CD4-positive, alpha-beta T cell treated with Interferon alpha-2 for 1 hour (primary cell): Measurements from ENCODE around the gene EPB41.
"Not testable (repeated sequence)": the region's sequence is repeated elsewhere in the genome, so short reads cannot be mapped to it uniquely, and the experiment has no call there.

Experiments used
- DNase-seq, 2 donors: peaks; one replicate each; pipeline ENCODE4 v3.0.0-alpha.2; 2020 to 2022

The EPB41 gene

DNA sequence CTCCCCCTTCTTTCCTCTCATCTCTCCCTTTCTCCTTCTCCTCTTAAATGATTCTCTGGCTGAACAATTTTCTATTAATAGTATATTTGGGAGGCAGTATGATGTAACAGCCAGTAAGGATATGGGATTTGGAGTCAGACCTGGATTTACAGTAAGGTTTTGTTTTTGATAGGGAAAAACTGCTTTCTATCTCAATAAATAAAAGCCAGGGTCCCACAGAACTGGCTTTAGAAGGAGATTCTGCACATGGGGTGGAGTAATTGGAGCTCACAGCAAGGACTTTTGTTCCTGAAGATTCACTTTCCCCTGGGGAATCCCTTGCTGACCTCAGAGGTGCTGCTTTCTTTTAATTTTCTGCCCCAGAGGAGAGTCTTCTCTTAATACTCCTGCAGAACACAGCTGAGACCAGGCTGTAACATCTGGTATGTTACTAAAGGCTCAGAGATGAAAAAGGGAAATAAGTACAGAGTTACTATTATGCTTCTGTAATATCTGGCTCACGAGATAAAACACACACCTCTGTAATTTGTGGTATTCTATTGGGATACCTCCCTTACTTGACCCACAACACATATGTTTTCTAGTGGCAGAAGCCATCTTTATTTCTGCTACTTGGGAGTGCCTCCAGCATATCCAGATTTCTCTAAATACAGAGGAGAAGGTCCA, 13.4 kb downstream of the EPB41 start:
- DNase-seq, result no peak

DNA sequence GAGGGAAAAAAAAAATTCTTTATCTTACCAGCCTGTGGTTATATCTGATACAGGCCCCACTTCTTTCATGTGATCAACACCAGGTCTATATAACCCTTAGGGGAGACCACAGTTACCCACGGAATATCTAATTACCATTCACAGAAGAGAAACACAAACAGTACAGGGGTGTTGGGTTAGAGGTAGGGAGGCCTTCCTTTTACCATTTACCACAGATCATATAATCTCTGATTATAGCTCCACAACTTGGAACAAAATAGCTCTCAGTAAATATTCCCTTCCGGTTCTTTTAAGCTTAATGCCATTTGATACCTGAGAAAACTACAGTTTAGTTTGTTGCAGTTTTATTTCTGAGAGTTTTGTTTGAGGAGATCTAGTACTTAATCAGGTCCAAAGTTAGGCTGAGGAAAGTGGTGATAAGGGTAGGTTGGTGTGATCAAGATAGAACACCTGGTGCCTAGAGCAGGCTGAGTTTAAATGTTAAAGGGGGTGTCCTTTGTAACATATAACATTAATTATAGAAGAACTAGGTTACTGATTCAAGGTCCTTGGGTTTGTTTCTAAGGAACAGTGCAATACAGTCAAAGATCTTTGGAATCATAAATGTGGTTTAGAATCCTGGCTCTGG, 14.1 kb downstream of the EPB41 start:
- peak in 1 of 2 donors; percentile 40 for DNase-seq

DNA sequence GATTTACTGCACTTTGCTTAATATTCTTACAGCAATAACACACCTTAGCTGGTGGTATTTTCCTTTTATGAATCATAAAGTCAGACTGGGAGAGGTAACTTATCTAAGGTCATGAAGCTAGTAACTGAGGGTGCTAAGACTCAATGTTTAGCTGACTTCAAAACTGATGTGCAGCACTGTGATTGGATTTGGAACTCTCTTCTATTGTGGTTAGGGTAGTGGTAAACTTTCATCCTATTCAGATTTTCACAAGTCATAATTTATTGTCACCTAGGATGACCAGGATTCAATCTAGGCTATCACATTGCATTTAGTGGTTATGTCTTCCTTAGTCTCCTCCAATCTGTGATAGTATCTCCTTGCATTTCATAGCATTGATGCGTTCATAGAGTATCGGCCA, 18.9 kb downstream of the EPB41 start:
- DNase-seq, result peak in 1 of 2 donors; percentile 16

DNA sequence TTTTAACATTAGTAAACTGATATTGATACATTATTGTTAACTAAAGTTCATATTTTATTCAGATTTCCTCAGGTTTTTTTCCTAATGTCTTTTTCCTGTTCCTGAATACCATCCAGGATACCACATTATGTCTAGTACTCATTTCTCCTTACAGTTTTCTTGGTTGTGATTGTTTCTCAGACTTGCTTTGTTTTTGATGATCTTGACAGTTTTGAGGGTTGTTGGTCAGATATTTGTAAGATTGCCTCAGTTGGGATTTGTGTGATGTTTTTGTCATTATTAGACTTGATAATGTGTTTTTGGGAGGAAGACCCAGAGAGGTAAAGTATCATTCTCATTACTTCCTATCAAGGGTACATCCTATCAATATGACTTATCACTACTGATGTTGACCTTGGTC, 19.5 kb downstream of the EPB41 start:
- DNase-seq, result no peak

- no peak for DNase-seq
These were observed 20.3 kb downstream of the EPB41 start for GRCh38 chr1:28934676-28935075.

DNA sequence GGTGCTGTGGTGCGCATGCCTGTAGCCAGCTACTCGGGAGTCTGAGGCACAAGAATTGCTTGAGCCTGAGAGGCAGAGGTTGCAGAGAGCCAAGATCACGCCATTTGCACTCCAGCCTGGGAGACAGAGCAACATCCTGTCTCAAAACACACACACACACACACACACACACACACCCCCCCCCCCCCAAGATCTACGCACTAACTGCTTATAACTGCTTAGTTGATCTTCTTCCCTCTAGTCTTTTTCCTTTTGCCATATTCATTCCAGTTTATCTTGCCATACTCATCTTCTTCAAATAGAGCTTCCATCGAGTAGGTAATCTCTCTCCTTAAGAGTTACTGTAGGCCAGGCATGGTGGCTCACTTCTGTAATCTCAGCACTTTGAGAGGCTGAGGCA, 20.9 kb downstream of the EPB41 start:
- no peak for DNase-seq

GRCh38 chr1:28936094-28936493, 21.7 kb downstream of the EPB41 start:
- no peak for DNase-seq

GRCh38 chr1:28936528-28936927, 22.2 kb downstream of the EPB41 start:
- DNase-seq, result no peak

DNA sequence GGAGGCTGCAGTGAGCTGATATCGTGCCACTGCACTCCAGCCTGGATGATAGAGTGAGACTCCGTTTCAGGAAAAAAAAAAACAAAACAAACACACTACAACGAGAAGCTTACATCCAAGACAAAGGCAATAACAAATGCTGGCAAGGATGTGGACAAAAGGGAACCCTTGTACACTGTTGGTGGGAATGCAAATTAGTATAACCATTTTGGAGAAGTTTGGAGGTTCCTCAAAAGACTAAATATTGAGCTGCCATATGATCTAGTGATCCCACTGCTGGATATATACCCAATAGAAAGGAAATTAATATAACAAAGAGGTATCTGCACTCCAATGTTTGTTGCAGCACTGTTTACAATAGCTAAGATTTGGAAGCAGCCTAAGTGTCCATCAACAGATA, 29.2 kb downstream of the EPB41 start:
- DNase-seq, result not testable (repeated sequence)

- DNase-seq, result no peak
These were observed 35.6 kb downstream of the EPB41 start for GRCh38 chr1:28950006-28950405.

GRCh38 chr1:28950449-28950848, 36.1 kb downstream of the EPB41 start:
- no peak for DNase-seq

DNA sequence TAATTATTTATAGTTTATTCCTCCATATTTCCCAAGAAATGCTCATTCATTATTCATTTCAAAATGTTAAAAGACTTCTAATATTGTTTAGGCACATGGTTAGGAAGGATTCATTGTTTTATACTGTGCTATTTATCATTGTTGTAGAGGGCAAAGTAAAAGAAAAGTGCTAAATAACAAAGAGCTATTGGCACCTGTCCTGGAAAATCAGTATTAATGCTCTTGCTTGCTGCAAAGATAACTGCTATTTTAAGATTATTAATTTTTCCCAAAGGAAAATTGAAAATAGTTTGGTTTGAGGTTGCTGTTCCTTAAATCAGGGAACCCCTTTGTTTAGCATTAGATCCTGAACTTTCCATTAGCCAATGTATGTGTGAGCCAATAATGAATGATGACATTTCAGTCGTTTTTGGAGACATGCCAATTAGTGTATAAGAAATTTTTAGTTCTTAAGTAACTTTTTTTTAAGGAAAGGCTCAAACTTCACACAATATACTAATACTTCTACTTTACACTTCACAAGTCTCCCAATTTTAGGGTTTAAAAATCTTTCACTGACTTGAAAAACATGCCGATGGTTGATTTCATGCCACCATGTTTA, 39.9 kb downstream of the EPB41 start:
- DNase-seq, result no peak

GRCh38 chr1:28956038-28956464, 41.7 kb downstream of the EPB41 start:
- DNase-seq, result no peak

DNA sequence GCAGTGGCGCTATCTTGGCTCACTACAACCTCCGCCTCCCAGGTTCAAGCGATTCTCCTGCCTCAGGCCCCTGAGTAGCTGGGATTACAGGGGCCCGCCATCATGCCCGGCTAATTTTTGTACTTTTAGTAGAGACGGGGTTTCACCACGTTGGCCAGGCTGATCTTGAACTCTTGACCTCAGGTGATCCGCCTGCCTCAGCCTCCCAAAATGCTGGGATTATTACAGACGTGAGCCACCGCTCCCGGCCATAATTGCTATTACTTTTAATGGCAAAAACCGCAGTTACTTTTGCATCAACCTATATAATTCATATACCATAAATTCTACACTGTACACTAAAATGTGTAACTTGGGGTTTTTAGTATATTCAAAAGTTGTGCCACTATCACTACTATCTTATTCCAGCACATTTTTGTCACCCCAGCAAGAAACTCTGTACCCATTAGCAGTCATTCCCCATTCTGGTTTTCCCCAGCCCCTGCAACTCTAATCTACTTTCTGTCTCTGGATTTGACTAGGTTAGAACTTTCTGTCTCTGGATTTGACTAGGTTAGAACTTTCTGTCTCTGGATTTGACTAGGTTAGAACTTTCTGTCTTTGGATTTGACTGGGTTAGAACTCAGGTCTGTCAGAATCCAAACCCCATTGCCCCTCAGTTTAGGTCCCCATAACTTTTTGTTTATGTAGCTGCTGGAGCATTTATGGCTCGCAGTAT, 47.9 kb downstream of the EPB41 start:
- DNase-seq, result not testable (repeated sequence)

DNA sequence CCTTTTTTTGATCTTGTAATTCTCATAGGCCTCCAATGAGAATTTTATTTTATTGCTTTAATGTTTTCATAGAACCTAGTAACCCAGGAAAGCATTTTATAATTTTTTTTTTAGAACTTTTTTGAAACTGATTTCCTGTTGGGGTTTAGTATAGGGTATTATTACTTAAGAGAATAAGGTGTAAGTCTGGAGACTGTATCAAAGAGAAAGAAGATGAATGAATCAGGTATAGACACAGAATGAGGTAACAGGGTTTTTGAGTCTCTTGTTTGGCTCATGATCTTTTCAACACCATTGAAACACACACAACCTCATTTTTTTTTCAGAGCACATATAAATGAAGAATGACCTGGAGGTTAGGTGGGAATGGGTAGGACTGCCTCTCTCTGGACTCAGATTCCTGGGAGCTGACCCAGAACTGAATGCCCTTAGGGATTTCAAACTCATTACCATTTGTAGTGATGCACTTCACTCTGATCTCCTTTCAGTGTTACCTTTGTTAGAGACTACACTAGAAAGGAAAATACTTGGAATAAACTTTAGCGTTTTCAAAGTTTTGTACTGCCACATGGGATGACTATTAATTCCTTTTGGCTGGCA, 51.0 kb downstream of the EPB41 start:
- DNase-seq, result no peak

DNA sequence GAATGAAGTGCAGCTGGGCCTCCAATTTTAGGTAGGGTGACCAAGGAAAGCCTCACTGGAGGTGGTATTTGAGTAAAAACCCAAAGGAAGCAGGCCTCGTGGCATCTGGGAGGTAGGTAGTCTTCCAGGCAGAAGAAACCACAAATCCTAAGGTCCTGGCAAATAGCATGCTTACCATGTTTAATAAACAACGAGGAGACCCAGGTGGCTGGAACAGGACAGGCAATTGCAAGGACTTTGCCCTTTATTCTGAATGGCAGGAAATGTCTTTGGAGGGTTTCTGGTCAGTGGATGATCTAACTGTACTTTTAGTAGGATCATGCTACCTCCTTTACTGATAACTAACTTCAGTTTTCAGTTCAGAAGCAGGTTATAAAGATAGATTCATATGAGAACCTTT, 52.2 kb downstream of the EPB41 start:
- no peak for DNase-seq

DNA sequence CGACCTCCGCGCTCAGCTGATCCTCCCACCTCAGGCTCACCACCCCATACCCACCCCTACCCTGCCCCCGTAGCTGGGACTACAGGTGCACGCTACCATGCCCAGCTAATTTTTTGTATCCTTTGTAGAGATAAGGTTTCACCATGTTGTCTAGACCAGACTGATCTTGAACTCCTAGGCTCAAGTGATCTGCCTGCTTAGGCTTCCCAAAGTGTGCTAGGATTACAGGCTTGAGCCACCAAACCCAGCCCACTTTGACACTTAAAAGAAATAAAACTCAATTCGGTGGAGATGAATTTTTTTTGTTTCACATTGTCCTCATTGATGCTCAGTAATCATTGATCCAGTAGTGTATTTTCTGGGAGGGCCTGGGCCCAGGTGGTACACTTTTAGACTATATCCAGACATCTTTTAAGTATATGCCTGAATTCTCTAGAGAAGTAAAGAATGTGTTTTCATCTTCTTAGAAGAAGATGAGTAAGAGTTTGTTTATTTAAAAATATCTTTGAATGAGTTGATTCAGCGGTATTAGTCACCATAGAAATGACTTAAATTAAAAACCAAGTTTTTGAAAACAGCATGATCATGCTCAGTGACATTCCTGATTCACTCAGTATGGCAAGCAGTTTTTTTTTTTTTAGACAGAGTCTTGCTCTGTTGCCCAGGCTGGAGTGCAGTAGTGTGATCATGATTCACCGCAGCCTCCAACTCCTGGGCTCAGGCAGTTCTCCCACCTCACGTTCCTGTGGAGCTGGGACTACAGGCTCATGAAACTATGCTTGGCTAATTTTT, 57.8 kb downstream of the EPB41 start:
- no peak for DNase-seq

- no peak for DNase-seq
These were observed 59.4 kb downstream of the EPB41 start for GRCh38 chr1:28973596-28974421.

GRCh38 chr1:28974432-28974831, 60.1 kb downstream of the EPB41 start:
- no peak for DNase-seq

- no peak for DNase-seq
These were observed 61.9 kb downstream of the EPB41 start for GRCh38 chr1:28976248-28976647.

- DNase-seq, result no peak
These were observed 66.8 kb downstream of the EPB41 start for GRCh38 chr1:28981210-28981609.

- no peak for DNase-seq
These were observed 67.8 kb downstream of the EPB41 start for GRCh38 chr1:28982198-28982597.
